AG09319 (cell line): ENCODE results near the gene HEATR5A.
"Not testable (repeated sequence)": the region's sequence is repeated elsewhere in the genome, so short reads cannot be mapped to it uniquely, and the experiment has no call there.

Experiments used
- DNase-seq: peaks from one replicate; pipeline ENCODE4 v3.0.0-alpha.2; 2010; ENCODE audit warnings: low read depth; ENCODE audit errors: extremely low read depth
- TF ChIP-seq, protein P1 (sequence below): IDR thresholded peaks from 2 replicates; pipeline ENCODE4 v1.5.1; 2011; ENCODE audit warnings: low read depth, mild to moderate bottlenecking, inconsistent platforms, low read length, moderate library complexity

The HEATR5A gene

DNA sequence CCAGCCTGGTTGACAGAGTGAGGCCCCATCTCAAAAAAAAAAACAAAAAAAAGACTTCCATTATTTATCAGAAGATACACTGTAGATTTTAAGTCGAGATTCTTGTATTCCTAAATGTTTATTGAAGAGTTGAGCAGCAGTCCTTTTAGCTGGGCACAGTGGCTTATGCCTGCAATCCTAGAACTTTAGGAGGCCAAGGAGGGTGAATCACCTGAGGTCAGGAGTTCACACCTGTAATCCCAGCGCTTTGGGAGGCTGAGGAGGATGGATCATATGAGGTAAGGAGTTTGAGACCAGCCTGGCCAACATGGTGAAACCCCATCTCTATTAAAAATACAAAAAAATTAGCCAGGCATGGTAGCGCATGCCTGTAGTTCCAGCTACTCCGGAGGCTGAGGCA lies 57.6 kb downstream of the HEATR5A start:
- TF ChIP-seq, protein P1, sequence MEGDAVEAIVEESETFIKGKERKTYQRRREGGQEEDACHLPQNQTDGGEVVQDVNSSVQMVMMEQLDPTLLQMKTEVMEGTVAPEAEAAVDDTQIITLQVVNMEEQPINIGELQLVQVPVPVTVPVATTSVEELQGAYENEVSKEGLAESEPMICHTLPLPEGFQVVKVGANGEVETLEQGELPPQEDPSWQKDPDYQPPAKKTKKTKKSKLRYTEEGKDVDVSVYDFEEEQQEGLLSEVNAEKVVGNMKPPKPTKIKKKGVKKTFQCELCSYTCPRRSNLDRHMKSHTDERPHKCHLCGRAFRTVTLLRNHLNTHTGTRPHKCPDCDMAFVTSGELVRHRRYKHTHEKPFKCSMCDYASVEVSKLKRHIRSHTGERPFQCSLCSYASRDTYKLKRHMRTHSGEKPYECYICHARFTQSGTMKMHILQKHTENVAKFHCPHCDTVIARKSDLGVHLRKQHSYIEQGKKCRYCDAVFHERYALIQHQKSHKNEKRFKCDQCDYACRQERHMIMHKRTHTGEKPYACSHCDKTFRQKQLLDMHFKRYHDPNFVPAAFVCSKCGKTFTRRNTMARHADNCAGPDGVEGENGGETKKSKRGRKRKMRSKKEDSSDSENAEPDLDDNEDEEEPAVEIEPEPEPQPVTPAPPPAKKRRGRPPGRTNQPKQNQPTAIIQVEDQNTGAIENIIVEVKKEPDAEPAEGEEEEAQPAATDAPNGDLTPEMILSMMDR, result no peak
- no peak for DNase-seq

DNA sequence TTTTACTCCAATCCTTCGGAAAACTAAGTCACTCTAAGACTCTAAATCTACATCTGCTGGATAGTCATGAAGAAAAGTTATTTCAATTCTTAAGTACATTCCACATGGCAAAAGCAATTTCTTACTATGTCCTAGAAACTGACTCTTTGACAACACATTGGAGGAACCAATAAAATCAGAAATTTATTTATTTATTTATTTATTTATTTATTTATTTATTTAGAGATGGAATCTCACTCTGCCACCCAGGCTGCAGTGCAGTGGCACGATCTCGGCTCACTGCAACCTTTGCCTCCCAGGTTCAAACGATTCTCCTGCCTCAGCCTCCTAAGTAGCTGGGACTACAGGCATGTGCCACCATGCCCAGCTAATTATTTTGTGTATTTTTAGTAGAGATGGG lies 58.6 kb downstream of the HEATR5A start:
- DNase-seq, result not testable (repeated sequence)

DNA sequence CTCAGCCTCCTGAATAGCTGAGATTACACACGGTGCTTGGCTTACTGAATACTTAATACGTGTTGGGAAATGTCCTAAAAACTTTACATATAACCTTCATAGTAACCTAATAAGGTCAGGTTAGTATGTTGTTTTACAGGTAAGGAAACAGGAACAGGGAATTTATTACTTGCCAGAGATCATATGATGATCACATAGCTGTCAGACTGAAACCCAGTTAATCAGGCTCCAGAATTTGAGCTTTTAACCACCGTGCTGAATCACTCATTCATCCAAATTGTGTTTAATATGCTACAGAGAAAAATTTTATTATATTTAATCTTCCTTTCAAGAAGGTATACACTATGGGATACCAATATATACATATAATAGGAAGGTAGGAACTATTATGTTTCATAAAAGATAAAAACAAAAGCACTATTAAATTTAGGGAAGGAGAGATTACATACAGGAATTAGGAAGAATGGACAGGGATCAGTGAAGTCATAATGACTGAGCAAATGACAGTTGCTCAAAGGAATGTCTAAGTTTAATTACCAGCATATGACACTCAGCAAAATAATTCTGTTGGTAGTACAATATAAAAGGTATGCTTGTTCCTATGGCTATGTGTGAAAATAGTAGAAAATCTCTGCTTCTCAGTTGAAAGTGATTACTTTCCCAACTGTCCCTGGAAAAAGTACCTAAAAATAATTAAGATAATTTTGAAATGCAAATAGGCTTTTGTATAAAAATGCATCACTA lies 59.3 kb downstream of the HEATR5A start:
- no peak for DNase-seq
- TF ChIP-seq, protein P1, result no peak

DNA sequence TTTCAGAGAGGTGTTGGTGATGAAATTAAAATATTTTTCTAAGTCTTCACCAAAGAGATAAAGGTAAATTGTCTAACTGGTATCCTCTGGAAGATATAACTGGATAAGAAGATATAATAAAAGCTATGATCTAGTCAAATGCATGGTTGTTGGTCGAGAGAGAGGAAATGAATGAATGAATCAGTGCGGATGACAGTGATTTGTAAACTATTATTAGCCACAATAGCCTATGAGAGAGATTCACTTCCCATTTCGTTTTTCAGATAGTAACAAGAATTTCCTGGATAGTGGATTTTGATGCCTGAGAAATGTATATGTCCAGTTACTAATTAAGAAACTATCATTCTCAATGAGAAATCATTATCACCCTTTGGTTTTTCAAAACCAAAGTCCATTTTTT lies 63.1 kb downstream of the HEATR5A start:
- TF ChIP-seq, protein P1, result no peak
- DNase-seq, result no peak

DNA sequence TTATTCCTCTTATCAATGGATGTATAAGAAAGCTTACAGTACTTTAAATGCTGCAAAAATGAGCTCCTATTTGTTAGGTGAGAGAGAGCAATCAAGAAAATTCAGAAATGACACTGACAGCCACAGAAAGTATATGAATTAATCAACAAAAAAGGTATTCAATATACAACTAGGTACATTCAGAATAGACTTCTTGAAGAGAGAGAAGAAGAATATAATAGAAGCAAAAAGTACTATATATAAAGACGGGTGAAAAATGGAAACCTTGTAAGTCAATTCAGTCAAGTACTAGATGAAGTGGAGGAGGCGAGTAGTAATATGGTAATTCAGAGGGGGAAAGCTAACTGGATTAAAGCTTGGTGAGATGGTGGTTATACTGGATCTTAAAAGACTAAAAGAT lies 74.3 kb downstream of the HEATR5A start:
- TF ChIP-seq, protein P1, result no peak
- no peak for DNase-seq

DNA sequence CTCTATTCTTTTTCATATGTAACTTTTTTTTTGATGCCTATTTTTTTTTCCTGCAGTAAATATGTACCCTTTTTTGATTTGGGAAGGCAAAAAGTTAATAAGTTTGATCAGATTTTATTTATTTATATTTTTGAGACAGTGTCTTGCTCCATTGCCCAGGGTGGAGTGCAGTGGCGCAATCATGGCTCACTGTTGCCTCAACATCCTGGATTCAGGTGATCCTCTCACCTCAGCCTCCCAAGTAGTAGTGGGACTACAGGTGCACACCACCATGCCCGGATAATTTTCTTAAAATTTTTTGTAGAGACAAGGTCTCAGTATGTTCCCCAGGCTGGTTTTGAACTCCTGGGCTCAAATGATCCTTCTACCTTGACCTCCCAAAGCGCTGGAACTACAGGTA lies 79.1 kb downstream of the HEATR5A start:
- TF ChIP-seq, protein P1, result no peak
- no peak for DNase-seq

DNA sequence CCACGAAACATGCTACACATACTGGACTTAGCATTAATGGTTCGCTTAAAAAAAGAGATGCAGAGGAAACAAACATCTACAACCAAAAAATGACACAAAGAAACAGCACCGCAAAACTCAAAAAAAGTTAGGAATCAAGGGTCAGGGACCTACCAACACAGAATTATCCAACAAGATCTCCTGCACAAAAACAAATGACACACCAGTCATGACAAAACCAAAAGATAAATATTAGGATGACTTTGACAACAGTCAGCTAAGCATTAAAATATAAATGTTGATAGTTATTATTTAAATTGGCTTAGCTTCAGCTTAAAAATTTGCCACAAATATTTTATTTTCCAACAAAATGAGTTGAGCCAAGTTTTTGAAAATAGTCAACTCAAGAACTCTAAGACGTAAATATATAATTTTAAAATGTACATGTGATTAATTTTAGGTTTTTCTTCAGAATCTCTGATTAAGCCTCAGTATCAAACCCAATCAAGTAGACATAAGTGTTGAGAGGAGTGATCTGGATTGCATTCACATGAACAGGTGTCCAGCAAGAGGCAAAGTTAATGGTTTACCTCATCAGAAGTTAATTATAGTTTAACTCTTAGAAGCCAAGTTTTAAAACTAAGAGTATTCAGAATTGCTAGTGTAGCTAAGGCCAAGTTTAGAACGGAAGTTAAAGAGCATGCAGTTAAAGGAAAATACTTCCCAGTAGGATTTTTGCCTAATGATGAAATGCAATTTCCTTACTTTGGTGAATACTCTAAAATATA lies 79.9 kb downstream of the HEATR5A start:
- DNase-seq, result no peak
- TF ChIP-seq, protein P1, result no peak
